ENCODE measurements around the gene TMEM63C.
"Not testable (repeated sequence)": the region's sequence is repeated elsewhere in the genome, so short reads cannot be mapped to it uniquely, and the experiment has no call there.

The TMEM63C gene

GRCh38 chr14:77157740-77158139 lies 23.9 kb upstream of the TMEM63C start:
- no peak for ATAC-seq

- ATAC-seq = no peak
Measured at GRCh38 chr14:77158175-77158881, 23.3 kb upstream of the TMEM63C start.

GRCh38 chr14:77158882-77159255 lies 22.7 kb upstream of the TMEM63C start:
- ATAC-seq = no peak

- no peak for ATAC-seq
Measured at GRCh38 chr14:77161011-77161410, 20.6 kb upstream of the TMEM63C start.

- ATAC-seq = no peak
Measured at GRCh38 chr14:77170045-77170444, 11.6 kb upstream of the TMEM63C start.

GRCh38 chr14:77172916-77173315 lies 8.7 kb upstream of the TMEM63C start:
- ATAC-seq = no peak

- ATAC-seq = not testable (repeated sequence)
Measured at GRCh38 chr14:77173911-77174617, 7.5 kb upstream of the TMEM63C start.

GRCh38 chr14:77175843-77176242 lies 5.8 kb upstream of the TMEM63C start:
- ATAC-seq = no peak

GRCh38 chr14:77177702-77178101 lies 3.9 kb upstream of the TMEM63C start:
- no peak for ATAC-seq

- no peak for ATAC-seq
Measured at GRCh38 chr14:77178656-77179055, 2.9 kb upstream of the TMEM63C start.

GRCh38 chr14:77180726-77181602 lies 634 bp upstream of the TMEM63C start:
- no peak for ATAC-seq

- ATAC-seq = no peak
Measured at GRCh38 chr14:77183896-77184295, 2.3 kb downstream of the TMEM63C start.

GRCh38 chr14:77184396-77185092 lies 2.9 kb downstream of the TMEM63C start:
- ATAC-seq = no peak

GRCh38 chr14:77185093-77185465 lies 3.5 kb downstream of the TMEM63C start:
- no peak for ATAC-seq

GRCh38 chr14:77186911-77187648 lies 5.5 kb downstream of the TMEM63C start:
- no peak for ATAC-seq

- ATAC-seq = no peak
Measured at GRCh38 chr14:77187649-77188012, 6.0 kb downstream of the TMEM63C start.

- no peak for ATAC-seq
Measured at GRCh38 chr14:77189479-77189878, 7.9 kb downstream of the TMEM63C start.

- ATAC-seq = no peak
Measured at GRCh38 chr14:77190977-77191376, 9.4 kb downstream of the TMEM63C start.

GRCh38 chr14:77194706-77195105 lies 13.1 kb downstream of the TMEM63C start:
- ATAC-seq = no peak

- ATAC-seq = no peak
Measured at GRCh38 chr14:77195766-77196165, 14.2 kb downstream of the TMEM63C start.

- no peak for ATAC-seq
Measured at GRCh38 chr14:77197988-77198387, 16.4 kb downstream of the TMEM63C start.

GRCh38 chr14:77198561-77198960 lies 17.0 kb downstream of the TMEM63C start:
- no peak for ATAC-seq

Data from activated CD4-positive, CD25-positive, alpha-beta regulatory T cell treated with anti-CD3 and anti-CD28 coated beads, Interleukin-2, amount 50 U/mL, for 24 hours (primary cell).